ENCODE results near the gene BNC2.

BNC2 gene

DNA sequence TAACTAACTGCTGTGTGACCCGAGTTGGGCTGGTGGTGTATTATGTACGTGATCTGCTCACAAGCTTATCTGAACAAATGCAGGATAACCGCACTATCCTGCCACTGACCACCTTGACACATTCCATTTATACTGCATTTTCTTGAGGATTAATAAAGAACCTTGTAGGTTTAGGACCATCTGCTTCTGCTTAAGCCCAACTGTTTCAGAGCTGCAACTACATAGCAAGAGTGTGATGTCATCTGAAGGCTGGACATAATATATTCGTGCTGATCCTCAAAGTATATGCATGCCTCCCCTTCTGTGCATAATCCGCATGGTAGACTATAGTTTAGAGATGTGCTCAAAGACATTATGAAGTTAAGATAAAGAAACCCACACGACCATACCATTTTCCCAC is 435.9 kb downstream of the BNC2 start:
- DNase-seq, result no peak

DNA sequence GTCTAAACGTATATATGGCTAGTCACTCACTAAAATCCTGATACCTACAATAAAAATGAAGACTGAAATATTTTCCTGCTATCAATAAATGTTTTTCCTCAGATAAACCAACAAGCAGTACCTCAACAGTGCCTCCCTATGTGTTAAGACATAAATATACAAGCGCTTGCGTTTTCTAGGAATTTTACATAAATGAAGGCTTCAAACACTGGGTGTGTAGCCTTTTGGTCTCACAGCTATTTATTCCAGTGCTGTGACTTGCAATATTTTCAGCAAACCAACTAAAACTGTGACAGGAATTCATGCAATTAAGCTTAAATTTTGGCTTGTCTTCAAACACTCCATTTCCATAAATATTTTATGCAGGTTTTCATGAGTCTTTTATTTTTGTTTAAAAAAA is 437.0 kb downstream of the BNC2 start:
- no peak for DNase-seq

DNA sequence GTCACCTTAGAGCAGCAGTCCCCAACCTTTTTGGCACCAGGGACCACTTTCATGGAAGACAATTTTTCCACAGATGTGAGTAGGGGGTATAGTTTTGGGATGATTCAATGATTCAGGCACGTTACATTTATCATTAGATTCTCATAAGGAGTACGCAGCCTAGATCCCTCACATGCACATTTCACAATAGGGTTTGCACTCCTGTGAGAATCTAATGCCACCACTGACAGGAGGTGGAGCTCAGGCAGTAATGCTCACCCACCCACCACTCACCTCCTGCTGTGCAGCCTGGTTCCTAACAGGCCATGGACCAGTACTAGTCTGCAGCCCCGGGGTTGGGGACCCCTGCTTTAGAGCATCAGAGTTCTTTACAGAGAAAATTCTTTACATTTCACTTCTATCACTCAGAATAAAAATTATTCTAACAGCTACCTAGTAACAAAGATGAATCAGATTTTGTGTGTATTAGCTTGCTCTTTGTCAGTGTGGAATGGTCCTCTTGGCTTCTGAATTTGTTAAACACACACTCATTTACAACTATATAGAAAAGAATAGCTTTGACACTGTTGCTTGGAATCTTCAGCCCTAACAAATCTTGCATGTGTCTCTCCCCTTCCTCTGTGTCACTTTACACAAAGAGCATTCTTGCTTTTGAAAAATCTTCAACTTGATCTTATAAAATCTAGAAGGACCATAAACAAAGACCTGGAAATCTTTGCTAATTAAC is 438.6 kb downstream of the BNC2 start:
- no peak for DNase-seq

DNA sequence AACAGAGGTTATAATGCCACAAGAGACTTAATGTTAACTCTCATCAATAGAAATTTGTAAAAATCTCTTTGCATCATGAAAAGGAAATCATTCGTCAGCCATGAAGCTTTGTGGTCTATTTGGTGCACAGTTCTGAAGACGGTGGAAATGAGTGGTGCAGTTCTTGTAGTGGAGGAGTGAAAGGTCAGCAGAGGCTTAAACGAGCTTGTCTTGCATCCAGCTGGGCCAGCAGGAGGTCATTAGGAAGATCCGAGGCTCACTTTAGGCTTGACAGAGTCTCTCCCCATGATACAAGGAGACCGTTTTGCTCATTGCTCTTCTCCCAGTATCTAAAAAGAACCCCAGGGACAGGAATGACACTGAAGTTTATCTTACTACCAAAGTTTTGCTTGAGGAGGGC is 440.8 kb downstream of the BNC2 start:
- no peak for DNase-seq

DNA sequence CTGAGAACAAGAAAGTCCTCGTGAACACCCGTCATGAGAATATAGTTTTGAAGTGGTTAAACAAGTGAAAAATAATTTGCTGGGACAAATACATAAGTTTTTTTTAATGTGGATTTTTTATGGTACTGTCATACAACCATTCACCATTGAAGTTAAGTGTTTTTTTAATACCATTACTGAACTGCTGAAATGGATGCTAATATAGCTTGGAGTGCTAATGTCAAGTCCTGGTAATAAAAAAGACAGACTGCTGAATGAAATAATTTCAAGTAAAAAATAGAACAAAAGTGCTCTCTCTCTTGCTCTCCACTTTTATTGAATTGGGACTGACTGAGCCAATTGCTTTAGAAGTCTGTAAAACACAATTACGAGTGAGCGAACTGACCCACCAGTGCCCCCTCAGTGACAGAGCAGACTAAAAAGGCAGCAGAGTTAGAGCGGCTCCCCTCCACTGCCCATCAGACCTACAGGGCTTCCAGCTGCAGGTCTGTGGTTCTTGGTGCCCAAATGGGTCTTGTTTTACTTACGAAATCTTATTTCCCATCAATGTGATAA is 442.5 kb downstream of the BNC2 start:
- DNase-seq, result no peak

DNA sequence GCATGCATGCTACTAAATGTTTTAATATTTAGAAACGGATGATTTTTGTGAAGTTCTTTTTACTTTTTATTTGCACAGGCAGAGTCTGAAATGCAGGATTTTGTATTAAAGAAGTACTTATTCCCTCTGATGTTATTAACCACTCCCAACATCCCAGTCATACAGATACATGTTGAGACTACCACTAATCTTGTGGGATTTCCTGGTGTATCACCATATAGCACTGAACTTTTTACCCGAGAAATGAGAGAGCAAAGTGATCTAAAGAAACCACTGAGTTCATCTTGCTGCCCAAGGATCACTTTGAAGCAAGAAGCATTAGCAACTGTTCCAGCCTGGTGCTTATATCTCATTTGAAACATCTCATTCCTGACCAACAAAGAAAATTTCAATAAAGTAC is 443.8 kb downstream of the BNC2 start:
- no peak for DNase-seq

DNA sequence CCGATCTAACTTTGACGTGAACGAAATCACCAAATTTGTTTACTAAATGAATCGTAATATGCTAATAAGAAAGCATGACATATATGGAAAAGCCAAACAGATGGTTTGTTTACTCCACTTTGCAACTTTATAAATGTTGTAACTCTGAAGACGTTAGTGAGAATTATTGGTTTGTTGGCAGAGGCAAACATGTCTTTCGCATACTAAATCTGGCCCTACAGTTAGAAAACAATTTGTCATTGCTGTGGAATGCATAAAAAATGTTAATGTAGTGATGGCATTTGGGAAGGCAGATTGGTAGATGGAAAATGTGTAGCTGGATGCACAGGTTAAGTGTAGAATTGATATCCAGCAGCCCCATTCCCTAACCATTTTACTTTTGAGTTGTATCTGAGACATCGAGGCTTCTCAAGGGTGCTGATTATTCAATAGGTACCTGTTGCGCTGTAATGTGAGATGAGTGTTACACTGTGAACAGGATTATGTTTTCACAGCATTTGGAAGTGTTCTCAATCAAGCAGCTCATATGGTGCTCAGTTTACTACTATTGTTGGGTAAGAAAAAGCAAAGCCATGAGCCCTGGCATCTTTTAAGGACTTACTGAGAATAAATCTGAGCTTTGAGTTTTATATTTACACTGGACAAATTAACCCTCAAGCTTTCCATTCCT is 444.8 kb downstream of the BNC2 start:
- DNase-seq, result no peak

DNA sequence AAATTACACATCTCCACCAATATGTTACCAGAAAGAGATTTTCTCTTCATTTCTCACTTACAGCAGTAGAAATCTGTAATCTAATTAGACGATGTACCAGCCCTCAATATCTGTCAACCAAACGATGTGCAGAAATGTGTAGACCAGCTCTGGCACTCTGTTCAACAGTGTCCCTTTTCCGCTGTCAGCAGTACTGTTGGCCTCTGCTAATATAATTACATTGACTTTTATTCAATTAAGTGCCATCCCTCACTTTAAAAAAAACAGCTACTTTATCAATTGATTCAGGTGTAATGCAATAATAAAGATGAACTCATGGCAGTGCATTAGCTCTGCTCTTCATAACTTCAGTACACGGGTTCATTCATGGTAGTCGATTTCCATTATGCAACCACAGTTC is 448.4 kb downstream of the BNC2 start:
- no peak for DNase-seq

DNA sequence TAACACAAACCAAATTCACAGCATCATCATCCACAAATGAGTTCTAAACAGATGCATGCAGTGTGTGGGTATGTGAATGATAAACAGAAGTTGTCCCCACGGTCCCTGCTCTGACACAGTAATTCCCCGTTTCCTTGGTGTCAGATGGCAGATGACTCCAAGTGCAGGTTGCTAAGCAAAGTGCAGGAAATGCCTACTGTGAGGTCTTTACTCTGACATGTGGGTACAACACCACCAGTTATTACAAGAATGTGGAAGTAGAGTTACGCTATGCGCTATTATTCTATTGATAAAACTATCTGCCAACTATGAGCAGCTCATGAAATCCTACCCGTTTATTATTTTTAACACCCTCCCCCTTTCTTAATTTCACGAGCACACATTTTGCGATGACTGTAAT is 448.9 kb downstream of the BNC2 start:
- DNase-seq, result peak; percentile 21

DNA sequence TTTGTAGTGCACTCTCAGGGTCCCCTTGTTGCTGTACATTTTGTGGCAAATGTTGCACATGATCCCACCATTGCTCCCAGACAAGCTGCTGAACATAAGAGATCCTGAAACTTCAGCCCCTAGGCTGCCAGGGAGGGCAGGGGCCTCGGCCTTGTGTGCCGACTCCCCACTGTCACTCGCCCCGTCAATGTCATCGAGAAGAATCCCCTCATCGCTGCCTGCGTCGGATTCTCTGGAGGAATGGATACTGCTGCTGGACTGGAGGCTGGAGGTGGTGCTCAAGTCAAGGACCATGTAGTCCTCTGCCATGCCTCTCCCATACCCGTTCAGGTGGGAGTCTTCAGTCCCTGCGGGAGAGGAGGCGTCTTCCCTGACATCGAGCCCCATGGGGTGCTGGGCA is 451.3 kb downstream of the BNC2 start:
- DNase-seq, result no peak

DNA sequence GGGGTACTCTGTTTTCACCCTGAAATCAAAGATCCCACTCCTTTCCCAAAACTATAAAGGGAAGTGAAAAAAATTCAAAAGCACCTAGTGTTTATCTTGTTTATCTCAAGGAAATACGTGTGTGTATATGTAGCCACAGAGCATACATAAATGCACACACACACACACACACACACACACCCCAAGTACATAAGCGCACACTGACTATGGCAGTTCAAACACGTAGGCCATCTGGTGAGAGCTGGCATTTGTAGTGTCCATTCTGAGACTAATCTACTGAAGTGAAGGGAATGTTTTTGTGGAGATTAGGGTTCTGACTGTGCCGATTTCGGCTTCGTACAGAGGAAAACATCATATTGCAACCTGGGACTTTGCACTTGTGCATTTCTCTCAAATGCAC is 451.7 kb downstream of the BNC2 start:
- no peak for DNase-seq

DNA sequence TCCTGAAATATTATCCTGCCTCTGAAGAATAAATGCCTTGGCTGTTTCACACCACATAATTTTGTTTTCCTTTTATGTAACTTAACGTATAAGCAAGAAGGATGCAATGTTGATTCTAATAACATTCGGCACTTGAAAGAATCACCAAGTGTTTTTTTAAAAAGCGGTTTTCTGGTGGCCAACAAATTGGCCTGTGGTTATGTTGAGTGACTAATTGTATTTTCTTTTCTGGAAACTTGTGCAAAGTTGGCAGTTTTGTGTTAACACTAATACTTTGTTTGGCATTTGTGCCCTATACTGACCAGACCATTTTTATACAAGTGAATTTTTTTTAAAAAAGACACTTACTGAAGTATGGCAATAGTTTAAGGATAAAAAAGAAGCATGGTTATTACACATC is 452.7 kb downstream of the BNC2 start:
- no peak for DNase-seq

DNA sequence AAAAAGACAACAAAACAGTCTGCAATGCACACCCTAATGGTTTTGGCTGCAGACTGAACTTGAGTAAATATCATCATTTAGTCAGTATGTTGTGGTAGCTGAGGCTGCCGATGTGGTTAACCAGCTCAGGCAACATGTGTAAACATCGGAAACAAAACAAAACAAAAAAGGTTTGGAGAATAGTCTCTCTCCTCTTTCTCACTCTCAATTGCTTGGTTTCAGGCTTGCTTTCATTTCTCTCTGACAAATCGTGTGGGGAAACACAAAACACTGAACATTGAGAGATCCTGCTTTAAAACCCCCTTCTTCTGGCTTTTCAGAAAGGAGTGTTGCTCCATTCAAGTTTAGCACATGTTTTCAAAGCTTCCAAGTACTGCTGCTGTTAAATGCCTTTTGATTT is 453.3 kb downstream of the BNC2 start:
- DNase-seq, result no peak

DNA sequence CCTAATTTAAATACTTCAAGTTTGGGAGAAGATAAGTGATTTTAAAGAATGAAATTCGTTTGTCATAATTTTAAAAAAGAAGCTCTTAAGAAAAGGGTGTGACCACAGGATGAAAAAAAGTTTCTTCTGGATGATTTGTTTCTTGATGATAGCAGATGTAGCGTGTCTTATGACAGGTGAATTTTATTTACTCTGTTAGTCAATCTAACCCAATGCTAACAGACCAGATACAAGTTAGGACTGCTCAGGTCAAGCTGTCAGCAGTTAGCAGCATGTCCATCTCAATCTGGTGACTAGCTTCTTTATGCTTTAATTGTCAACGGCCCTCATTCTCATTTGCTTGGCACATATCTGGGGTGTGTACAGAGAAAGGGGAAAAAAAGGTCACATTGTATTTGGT is 456.0 kb downstream of the BNC2 start:
- no peak for DNase-seq

DNA sequence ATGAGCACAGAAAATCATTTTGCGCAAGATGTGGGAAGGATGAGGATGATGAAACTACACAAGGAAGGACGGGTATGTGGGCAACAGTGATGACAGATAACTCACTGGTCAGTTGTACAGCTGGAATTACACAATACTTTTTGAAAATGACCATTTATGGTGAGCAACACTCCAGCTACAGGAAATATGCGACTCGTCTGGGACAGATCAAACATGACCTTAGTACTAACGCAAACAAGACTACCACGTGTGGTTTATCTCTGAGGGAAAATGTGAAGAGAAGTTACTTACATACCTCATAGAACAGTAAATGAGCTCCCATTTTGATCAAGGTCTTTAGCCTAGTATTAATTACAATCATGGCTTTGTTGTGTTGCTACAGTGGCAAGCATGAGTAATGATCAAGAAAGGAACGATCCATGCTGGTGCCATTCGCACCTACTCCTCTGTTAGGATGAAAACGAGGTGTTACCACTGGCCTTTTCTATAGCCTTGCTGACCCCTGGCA is 456.9 kb downstream of the BNC2 start:
- DNase-seq, result peak; percentile 88

DNA sequence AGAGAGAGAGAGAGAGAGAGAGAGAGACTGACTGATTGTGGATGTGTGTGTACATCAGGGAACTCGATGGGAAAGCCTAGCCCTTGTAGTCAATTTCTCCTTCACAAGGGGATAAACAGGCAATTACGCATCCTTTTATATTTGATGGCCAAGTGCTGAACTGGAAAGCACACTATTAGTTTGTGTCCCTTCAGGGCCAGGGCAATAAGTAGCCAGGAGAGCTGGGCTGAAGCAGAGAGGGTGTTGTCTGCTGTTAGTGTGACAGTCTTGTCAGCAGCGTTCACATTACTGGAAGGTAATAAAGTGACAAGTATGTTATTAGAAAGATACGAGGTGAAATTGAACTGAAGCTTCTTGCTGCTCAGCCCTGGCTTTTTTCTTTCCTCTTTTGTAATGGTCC is 457.7 kb downstream of the BNC2 start:
- DNase-seq, result no peak

DNA sequence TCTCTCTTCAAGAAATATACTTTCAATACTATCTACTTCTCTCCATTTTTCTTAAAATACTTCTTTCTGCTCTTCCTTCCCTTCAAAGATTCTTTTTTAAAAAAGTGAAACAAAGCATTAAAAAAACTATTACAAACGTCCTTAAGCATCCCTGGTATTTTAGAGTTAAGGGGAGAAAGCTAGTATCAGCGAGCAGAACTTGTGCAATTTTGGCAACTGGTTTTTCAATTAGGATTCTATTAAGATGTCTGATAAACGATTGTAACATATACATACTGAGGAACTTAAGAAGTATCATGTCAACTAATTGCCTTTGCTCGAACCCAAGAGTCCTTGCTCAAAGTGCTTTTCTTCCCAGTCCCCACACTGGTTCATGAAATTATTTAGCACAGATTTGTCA is 459.2 kb downstream of the BNC2 start:
- DNase-seq, result no peak

DNA sequence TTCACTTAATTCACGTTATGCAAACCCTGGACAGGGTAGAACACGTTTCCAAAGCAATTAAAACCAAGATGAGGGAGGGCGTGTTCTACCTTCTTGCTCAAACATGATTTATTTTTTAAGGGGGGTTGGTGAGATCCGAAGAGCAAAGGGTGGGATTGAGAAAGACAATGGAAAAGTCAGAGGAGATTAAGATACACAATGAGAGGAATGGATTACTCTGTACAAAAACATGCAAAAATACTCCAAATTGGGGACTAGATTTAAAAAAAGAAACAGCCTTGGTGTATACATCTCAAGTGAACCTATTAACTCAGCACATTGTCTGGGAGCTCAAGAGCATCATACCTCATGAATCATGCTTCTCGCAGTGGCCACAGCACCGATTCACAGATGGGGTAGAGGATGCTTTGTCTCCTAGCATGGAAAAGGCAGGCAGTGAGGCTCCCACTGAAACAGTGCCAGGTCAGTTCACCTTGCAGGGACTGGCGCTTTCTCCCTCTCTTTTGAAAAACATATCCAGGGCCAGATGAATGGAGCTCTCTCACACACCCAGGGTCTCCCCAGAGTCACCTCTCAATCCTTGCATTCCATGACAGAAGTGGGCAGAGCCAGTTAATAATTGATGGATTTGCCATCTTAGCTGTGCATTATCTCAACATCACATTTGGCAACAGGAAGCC is 459.7 kb downstream of the BNC2 start:
- no peak for DNase-seq

DNA sequence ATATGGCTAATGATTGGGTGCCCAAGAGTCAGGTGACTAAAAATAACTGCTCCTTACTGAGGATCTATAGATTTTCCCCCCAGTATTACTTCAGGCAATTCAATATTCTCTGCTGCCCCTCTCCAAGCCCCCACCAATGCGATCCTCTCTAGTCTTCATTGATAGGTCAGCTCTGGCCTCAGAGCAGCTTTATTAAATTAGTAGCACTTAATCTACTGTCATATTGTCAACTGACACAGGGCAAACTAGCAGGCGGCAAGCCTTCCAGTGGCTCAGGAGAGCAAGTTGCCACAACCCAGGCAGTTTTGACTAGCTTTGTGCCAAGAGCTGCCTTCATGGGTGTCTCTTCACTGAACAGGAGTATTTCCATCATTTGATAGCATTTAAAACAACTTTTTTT is 462.9 kb downstream of the BNC2 start:
- DNase-seq, result no peak

DNA sequence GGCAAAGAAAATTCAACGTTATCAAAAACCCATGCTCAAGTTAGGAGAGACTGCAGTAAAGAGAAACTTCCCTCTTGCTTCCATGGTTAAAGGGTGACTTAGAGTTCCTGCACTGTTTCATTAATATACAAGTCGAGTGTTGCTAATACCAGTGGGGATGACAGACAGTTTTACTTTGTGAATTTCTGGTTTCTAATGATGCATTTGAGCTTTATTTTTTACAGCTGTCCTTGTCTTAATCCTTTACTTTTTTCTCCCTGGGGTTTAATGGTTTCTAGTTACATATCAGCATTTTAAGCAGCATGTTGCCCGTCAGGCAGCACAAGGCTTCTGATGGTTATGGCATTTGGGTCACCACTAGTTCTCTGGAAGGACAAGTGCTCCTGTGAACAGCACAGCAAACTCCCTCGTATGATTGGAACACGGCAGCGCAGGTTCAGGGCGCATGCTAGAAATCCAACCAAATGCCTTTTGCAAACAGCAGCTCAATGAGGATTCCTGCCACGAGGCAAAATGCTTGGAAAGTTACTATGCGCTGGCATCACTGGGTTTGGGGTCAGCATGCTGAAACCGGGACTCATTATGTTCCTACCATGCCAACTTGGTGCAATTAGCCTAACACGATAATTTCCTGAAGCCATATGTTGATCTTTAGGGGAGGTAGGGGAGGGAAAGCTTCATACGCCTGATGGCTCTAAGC is 463.8 kb downstream of the BNC2 start:
- DNase-seq, result no peak

DNA sequence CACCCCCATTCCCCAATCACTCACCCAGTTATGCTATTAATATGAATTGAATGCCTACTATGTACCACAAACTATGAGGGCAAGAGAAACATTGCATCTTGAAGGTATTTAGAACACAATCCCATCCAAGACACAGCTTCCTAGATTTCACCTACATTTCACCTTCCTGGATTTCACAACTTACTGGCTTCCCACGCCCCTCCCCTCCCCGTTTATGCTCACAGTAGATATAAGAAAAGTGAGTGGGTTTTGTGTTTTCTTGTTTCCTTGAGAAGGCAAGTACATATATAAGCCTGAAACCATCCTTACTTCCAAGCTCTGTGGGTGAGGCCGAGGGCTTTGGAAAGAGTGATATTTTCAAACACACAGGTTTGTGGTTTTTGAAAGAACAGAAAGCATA is 465.0 kb downstream of the BNC2 start:
- DNase-seq, result no peak

DNA sequence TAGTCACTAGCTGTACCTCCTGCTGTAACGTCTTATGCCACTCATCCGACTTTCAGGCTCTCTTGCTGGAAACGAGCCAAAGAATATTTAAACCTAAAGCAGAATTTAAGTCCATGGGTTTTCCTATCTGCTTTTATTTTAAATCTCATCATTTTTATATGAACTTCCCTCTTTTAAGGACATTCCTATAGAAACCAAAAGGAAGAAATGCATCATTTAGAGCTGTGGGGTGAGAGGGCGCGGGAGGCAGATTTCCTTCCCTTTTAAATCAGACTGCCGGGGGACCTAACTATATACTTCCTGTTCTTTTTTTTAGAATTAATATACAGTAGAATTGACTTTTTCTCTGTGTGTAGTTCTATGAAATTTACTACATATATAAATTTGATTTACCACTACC is 468.8 kb downstream of the BNC2 start:
- DNase-seq, result peak; percentile 80

DNA sequence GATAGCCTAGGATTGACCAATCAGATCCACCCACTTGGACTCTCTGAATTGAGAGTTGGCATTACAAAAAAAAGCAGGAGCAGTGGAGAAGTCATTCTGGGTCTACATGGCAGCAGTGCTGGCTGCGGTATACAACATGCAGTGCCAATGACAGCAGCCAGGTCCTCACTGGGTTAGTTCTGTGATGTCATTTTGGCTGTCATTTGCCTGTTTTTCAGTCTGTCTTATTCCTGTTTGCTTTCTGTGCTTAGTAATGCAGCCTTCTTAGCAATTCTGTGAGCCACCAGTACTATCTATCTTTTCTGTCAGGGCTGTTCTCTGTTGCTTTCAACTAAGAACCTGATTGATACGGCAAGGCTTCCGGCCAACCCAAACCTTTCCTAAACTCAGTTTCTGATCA is 471.8 kb downstream of the BNC2 start:
- DNase-seq, result no peak

All from inflammatory macrophage treated with lipopolysaccharide for 4 hours (primary cell).